HCT116 (cell line): ENCODE measurements around the gene AMER1.

Source experiments
- CTCF ChIP-seq, 3 experiments: fragments of 200-600 bp in 1 of 3; sonication (generic) in 1 of 3; IDR thresholded peaks in 2 of 3; conservative IDR thresholded peaks in 1 of 3; 2 replicates each; pipeline ENCODE4 v1.5.1; 2012 to 2017; ENCODE audit warnings: low read depth in 2 of 3, low read length in 2 of 3, antibody characterized with exemption in 1 of 3, borderline replicate concordance in 1 of 3, control low read depth in 1 of 3, mild to moderate bottlenecking in 1 of 3, mixed read lengths in 1 of 3, mixed run types in 1 of 3, moderate library complexity in 1 of 3; ENCODE audit not compliant: insufficient read depth in 1 of 3
- ELF1 ChIP-seq: IDR thresholded peaks from 2 replicates; pipeline ENCODE4 v1.6.1; 2012; ENCODE audit warnings: low read depth, borderline replicate concordance
- SP1 ChIP-seq: IDR thresholded peaks from 2 replicates; pipeline ENCODE4 v1.6.1; 2012; ENCODE audit warnings: low read depth
- SRF ChIP-seq: IDR thresholded peaks from 2 replicates; pipeline ENCODE4 v1.6.1; 2012; ENCODE audit warnings: low read depth

GRCh38 chrX:64187762-64188150 lies 17.8 kb downstream of the AMER1 start:
- TF ChIP-seq ELF1 (no peak), SP1 (no peak), CTCF (IDR thresholded peaks at IDR 0.05 in 2 of 3, conservative IDR thresholded peaks at IDR 0.05 in 1 of 3; ENCODE audit: borderline replicate concordance in 1 of 3, insufficient read depth in 1 of 3, low read depth in 2 of 3, low read length in 2 of 3) (no peak), SRF (no peak)
